ENCODE results near the gene S100A13.
A peak's percentile ranks its signal among the peaks of the same experiment; 100 is the strongest.

Gene S100A13

DNA sequence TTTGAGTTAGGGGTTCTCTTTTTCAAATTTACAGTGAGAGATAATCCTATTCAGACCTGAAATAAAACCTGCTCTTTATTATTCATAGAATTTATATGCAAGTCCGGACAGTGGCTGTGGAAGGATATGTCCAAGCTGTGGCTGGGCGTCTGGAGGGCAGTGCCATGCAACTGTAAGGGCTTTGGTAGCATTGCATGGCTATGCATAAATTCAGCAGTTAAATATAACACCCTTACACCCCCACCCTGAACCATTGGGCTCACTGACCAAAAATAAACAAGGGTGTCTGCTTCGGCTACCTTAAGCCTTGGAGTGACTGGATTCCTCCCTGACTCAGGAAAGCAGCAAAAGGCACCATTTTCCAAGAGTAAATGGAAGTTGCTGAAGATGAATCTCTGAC lies 12.0 kb upstream of the S100A13 start:
- TF ChIP-seq, protein P1, sequence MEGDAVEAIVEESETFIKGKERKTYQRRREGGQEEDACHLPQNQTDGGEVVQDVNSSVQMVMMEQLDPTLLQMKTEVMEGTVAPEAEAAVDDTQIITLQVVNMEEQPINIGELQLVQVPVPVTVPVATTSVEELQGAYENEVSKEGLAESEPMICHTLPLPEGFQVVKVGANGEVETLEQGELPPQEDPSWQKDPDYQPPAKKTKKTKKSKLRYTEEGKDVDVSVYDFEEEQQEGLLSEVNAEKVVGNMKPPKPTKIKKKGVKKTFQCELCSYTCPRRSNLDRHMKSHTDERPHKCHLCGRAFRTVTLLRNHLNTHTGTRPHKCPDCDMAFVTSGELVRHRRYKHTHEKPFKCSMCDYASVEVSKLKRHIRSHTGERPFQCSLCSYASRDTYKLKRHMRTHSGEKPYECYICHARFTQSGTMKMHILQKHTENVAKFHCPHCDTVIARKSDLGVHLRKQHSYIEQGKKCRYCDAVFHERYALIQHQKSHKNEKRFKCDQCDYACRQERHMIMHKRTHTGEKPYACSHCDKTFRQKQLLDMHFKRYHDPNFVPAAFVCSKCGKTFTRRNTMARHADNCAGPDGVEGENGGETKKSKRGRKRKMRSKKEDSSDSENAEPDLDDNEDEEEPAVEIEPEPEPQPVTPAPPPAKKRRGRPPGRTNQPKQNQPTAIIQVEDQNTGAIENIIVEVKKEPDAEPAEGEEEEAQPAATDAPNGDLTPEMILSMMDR (IDR thresholded peaks at IDR 0.05; ENCODE audit: low read depth, low read length), result no peak
- Histone ChIP-seq H3K9me3 (ENCODE audit: severe bottlenecking) (no peaks in the 10 kb centered on the region), H3K36me3 (peaks cover 96% of the 10 kb centered on the region), H3K4me3 (ENCODE audit: low read depth, low read length) (no peak overlapping the region), H3K27me3 (ENCODE audit: insufficient read depth, low read depth, severe bottlenecking) (no peaks in the 10 kb centered on the region), H3K27ac (peak overlapping the region; percentile 99)
- no peak for DNase-seq

DNA sequence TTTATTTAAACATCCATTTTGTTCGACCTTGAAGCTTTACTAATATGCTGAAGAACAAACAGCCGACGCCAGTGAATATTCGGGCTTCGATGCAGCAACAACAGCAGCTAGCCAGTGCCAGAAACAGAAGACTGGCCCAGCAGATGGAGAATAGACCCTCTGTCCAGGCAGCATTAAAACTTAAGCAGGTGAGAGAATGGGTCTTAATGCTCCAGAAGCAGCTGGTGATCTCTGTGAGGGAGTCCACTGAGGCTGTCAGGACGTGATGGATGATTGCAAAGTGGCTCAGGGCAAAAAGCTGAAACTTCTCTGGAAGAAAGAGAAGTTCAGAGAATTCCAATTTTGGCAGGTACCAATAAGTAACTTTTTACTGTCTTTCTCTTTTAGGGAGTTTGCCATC lies 11.0 kb upstream of the S100A13 start:
- TF ChIP-seq, protein P1 (IDR thresholded peaks at IDR 0.05; ENCODE audit: low read depth, low read length), result no peak

DNA sequence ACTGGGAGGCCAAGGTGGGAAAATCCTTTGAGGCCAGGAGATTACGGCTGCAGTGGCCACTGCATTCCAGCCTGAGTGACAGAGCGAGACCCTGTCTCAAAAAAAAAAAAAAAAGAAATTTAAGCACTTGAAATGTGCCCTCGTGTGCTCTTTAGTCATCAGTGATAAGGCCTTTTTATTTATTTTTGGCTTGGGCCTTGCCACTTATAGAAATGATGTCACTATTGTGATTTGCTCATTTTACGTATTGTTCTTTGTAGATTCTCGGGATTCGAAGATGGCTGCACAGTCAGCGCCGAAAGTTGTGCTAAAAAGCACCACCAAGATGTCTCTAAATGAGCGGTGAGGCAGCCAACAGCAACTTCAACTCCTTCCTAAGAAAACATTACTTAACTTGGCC lies 9.0 kb upstream of the S100A13 start:
- DNase-seq, result no peak
- H3K4me3 ChIP-seq (ENCODE audit: low read depth, low read length), result no peak overlapping the region
- H3K9me3 ChIP-seq (ENCODE audit: severe bottlenecking), result peaks cover 6% of the 10 kb centered on the region
- peaks cover 84% of the 10 kb centered on the region for H3K36me3 ChIP-seq
- peak overlapping the region; percentile 99 for H3K27ac ChIP-seq
- TF ChIP-seq, protein P1 (IDR thresholded peaks at IDR 0.05; ENCODE audit: low read depth, low read length), result no peak
- H3K27me3 ChIP-seq (ENCODE audit: insufficient read depth, low read depth, severe bottlenecking), result no peaks in the 10 kb centered on the region

More for the DNA sequence above, 11.0 kb upstream of the S100A13 start:
- Histone ChIP-seq H3K36me3 (peaks cover 93% of the 10 kb centered on the region), H3K4me3 (ENCODE audit: low read depth, low read length) (peak overlapping the region; percentile 20), H3K27ac (peak overlapping the region; percentile 99), H3K9me3 (ENCODE audit: severe bottlenecking) (peaks cover 5% of the 10 kb centered on the region), H3K27me3 (ENCODE audit: insufficient read depth, low read depth, severe bottlenecking) (no peaks in the 10 kb centered on the region)
- DNase-seq, result peak; percentile 94

DNA sequence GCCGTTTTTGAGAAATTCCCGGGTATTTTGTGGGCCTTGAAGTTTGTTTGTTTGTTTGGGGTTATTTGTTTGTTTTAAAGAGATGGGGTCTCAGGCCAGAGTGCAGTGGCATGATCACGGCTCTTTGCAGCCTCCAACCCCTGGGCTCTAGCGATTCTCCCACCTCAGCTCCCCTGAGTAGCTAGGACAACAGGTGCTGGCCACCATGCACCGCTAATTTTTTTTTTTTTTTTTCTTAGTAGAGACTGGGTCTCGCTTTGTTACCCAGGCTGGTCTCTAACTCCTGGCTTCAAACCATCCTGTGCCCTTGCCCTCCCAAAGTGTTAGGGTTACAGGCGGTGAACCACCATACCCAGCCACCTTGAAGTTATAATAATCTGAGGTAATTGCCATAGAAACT lies 8.6 kb upstream of the S100A13 start:
- peak overlapping the region; percentile 99 for H3K27ac ChIP-seq

DNA sequence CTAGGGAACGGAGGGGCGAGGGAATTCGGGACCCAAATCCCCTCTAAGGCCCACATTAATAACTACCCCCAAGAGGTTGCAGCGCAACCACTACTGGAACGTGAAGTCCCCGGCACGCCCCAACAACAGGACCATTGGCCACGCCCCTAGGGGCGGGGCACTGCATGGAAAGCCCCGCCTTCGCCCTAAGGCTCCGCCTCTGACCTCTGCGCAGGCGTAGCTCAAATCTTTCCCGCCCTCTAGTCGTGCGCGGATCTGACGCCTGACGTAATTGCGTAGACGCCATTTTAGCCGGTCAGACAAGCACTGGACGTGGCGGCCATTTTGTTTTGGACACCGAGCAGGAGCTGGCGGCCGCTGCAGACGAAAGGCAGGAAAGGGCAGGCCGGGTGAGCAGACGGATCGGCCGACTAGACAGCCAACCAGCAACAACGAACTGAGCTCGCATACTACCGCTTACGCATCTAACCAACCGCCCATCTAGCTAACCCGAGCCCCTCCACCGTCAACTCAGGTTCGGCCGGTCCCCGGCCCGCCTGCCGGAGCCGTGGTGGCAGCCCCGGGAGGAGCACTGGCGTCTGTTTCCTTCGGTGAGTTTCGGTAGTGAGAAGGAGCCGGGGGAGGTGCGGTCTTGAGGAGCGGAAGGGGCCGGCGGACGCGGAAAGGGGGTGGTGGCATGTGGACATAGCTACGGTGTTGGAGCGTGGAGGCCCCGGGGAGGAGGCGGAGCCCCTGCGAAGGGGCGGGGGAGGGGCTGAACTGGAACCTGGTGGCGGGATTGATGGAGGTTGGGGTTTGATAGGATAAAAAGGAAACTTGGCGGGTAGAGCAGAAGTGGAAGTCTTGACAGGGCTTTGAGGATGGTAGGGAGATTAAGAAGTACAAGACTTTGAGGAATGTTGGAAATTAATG lies 6.7 kb upstream of the S100A13 start, which contains the start of gene CHTOP:
CHTOP (plus strand) TSS at position 313 of the 912 bp plus-strand sequence. CDS start 2,523 bp downstream, outside the sequence.
- H3K36me3 ChIP-seq, result peaks cover 61% of the 10 kb centered on the region
- H3K27me3 ChIP-seq (ENCODE audit: insufficient read depth, low read depth, severe bottlenecking), result no peaks in the 10 kb centered on the region
- TF ChIP-seq, protein P1 (IDR thresholded peaks at IDR 0.05; ENCODE audit: low read depth, low read length), result no peak
- peak within 1 kb of the TSS; percentile 99 for H3K27ac ChIP-seq
- peaks cover 6% of the 10 kb centered on the region for H3K9me3 ChIP-seq (ENCODE audit: severe bottlenecking)
- peak within 1 kb of the TSS; percentile 64 for H3K4me3 ChIP-seq (ENCODE audit: low read depth, low read length)
- peak; percentile 100 for DNase-seq

More for the DNA sequence above, 8.6 kb upstream of the S100A13 start:
- peaks cover 79% of the 10 kb centered on the region for H3K36me3 ChIP-seq
- DNase-seq, result no peak
- TF ChIP-seq, protein P1 (IDR thresholded peaks at IDR 0.05; ENCODE audit: low read depth, low read length), result no peak
- H3K9me3 ChIP-seq (ENCODE audit: severe bottlenecking), result peaks cover 6% of the 10 kb centered on the region
- no peak overlapping the region for H3K4me3 ChIP-seq (ENCODE audit: low read depth, low read length)
- H3K27me3 ChIP-seq (ENCODE audit: insufficient read depth, low read depth, severe bottlenecking), result no peaks in the 10 kb centered on the region

All from WERI-Rb-1 (cell line).